Activated gamma-delta T cell treated with anti-CD3 and anti-CD28 coated beads, Interleukin-2, amount 50 U/mL, for 16 hours (primary cell): ENCODE measurements around the gene EPDR1.

ENCODE experiments used
- DNase-seq: peaks from one replicate; pipeline ENCODE4 v3.0.0-alpha.2; 2020; ENCODE audit warnings: low read depth

EPDR1 gene

GRCh38 chr7:37920305-37920848 lies at the start of gene EPDR1:
Gene EPDR1 (plus strand): TSS chr7:37920640. CDS start chr7:37920940, 300 bp downstream.
- no peak for DNase-seq

DNA sequence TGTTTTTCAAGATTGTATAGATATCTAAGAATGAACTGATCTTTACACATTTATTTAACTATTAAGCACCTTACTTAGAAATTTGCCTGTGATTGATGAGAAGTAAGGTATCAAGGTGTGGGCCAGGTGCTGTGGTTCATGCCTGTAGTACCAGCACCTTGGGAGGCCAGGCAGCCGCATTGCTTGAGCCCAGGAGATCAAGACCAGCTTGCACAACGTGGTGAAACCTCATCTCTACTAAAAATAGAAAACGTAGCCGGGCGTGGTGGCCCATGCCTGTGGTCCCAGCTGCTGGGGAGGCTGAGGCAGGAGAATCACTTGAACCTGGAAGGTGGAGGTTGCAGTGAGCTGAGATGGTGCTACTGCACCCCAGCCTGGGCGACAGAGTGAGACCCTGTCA lies 38.4 kb upstream of the EPDR1 start:
- DNase-seq, result no peak

DNA sequence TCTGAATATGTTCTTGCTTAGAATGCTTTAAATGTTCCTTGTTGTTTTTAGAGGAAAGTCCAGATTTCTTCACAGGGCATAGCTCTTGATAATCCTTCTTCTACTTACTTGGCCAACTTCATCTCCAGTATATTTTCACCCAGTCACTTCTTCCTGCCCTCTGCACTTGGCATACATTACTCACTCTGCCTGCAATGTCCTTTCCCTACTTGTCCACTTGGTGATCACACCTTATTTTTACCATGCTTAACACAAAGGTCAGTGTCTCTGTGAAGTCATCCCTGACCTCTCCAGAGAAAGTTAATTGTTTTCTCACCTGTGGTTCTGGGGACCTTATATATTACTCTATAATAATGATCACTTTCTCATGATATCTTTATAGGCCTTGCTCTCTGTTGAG lies 27.1 kb upstream of the EPDR1 start:
- DNase-seq, result no peak

DNA sequence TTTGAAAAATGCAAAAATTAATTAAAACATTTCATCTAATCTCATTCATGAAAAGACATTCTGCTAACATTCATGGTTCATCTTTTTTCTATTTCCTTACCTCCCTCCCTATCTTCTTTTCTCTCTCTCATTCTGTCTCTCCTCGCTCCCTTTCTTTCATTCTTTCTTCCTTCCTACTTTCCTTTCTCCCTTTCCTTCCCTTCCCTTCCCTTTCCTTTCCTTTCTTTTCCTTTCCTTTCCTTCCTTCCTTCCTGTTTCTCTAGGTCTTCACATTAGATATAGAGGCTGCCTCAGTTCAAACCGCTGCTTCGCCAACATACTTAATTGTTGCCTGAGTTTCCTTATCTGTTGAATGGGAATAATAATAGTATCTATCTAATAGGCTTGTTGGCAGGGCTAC lies 25.8 kb upstream of the EPDR1 start:
- DNase-seq, result no peak

GRCh38 chr7:37899712-37900247 lies 20.7 kb upstream of the EPDR1 start:
- no peak for DNase-seq

GRCh38 chr7:37901236-37901827 lies 19.1 kb upstream of the EPDR1 start:
- DNase-seq, result no peak

GRCh38 chr7:37901890-37902524 lies 18.4 kb upstream of the EPDR1 start:
- DNase-seq, result no peak

DNA sequence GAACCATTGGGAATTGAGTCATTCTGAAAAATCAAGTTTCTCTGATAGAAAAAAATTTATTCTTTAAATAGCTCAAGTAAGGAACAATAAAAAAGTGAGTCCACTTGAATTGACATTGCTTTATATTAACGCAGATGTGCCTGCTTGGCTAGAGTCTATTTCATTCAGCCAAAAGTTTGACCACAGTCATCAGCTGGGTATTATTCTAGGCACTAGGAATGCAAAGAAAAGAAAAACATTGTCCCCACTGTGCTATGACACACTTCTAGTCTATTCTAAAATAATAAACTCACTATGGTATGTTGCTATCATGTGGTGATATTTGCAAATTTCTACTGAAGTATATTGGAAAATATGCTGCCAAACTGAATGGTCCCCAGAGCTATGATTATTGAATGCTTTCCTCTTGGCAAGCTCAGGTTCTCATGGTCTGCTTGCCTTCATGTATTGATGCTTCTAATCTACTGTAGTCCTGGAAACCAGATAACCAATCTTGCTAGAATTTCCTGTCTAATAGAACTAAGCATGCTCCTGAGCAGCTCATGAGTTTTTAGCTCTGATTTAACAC lies 12.1 kb upstream of the EPDR1 start:
- DNase-seq, result no peak

- no peak for DNase-seq
Measured at GRCh38 chr7:37912756-37913155, 7.7 kb upstream of the EPDR1 start.

DNA sequence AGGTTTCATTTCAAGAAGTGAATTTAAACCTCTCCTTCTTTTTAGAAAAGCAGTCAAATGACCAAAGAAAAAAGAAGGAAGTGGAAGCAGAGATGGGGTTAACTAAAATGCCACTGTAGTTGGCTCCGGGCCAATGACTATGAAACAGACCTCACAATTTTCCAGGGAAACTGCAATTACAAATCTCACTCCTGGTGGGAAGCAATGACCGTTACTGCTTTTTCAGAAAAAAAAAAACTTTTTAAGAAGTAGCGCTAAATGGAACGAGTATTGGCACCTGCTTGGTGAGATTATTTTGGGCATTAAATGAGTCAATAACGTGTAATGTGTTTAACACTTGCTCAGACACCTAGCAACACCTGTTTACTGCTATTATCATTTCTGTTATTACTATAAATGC lies 5.0 kb upstream of the EPDR1 start:
- no peak for DNase-seq

DNA sequence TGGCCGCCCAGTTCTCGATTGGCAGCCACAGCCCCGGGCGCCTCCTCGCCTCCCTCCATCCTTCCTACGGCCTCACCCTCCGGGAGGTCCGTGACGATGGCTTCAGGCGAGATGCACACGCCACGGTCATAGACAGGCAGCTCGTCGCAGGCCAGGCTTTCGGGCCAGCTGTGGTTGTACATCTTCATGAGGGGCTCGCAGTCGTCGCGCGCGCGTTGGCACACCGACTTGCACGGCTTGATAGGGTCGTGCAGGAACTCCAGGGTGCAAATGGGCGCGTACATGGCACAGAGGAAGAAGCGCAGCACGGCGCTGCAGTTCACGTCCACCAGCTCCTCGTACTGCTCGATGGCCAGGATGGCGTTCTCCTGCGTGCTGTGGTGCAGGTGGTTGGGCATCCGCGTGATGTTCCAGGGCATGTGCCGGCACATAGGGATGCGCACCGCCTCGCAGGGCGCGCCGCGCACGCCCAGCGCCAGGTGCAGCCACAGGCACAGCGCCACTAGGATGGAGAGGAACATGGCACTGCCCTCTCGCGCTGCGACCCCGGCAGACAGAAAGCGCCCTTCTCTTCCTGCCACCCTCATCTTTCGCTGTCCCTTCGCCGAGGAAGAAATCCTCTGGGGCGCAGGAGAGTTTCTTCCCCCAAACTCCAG lies 4.3 kb upstream of the EPDR1 start:
- DNase-seq, result no peak

DNA sequence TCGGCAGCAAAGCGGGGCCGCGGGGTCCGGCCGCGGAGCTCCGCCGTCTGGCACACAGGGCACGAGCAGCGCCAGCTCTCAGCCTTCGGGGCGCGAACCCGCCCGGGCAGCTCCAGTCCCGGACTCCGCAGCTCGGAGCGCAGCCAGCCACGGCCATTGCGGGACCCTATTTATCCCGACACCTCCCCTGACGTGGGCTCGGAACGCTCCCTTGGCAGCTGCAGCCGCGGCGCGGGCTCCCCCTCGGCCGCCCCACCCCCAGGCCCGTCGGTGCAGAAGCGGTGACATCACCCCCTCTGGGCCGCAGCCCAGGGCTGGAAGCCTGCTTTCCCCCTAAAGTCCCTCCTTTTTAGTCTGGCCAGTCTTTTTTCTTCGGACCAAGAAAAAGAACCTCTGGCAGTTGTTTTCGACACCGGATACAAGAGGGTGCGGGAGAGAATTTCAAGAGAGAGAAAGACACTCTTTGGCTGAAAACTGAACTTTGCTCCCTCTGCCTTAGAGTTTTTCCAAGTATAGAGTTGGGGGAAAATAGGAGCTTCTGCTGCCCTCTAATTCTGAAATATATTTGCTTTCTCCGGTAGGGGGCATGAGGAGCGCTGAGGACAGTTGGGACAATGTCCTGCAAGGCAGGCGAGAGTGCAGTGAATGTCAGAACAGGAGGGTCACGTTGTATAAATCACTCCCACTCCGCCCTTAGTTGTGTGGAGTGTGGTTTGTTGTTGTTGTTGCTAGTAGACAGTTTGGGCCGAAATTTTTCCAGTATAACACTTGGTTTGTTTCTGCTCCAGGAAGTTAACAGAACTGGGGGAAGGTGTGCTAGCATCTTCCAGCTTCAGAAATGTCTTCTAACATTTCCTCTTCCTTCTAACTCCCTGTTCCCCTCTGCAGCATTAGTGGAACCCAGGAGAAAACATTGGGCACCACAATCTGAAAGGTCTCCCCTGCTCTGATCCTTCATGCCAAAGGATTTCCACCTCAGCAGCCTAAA lies 3.5 kb upstream of the EPDR1 start, which contains the start of gene SFRP4:
Gene SFRP4 (minus strand): TSS at position 145 of the 988 bp plus-strand sequence. CDS start 280 bp downstream, outside the sequence.
- DNase-seq, result no peak

DNA sequence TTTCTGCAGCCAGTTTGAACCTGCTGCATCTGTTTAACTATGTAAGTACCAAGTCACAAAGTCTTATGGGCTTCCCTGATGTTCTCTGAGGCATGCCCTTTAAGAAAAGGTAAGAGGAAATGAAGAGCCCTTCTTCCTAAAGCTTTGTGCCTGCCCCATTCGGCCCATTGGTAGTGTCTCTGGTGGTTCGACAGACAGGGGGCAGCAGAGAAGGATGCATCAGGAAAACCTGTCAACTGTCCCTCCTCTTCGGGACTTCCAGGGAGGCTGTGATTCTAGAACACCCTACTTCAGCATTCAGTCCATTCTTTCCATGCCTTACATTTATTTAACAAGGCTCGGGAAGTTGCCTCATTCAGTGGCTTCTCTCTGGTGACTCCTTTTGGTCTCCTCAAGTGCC lies 1.9 kb upstream of the EPDR1 start:
- no peak for DNase-seq

GRCh38 chr7:37920849-37921805 lies 687 bp downstream of the EPDR1 start:
- DNase-seq, result no peak

DNA sequence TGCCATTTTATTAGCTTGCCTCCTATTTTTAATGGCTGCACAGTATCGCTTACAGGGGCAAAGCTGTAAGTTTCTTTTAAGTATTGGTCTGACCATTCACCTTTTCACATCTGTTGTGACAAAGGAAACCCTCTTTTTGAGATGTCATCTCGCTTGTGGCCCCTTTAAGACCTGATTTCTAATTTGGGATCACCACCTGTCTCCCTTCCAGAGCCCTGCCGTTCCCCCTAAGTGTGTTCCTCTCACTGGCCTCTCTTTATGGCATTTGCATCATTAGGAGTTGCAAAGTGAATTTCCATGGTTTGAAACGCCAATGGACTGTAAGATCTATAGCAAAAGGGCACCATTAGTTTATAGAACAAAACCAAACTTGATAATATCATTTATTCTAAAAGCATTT lies 1.4 kb downstream of the EPDR1 start:
- DNase-seq, result no peak

- no peak for DNase-seq
Measured at GRCh38 chr7:37923996-37924395, 3.6 kb downstream of the EPDR1 start.

GRCh38 chr7:37924491-37925041 lies 4.1 kb downstream of the EPDR1 start:
- DNase-seq, result no peak

GRCh38 chr7:37925620-37926019 lies 5.2 kb downstream of the EPDR1 start:
- DNase-seq, result no peak

DNA sequence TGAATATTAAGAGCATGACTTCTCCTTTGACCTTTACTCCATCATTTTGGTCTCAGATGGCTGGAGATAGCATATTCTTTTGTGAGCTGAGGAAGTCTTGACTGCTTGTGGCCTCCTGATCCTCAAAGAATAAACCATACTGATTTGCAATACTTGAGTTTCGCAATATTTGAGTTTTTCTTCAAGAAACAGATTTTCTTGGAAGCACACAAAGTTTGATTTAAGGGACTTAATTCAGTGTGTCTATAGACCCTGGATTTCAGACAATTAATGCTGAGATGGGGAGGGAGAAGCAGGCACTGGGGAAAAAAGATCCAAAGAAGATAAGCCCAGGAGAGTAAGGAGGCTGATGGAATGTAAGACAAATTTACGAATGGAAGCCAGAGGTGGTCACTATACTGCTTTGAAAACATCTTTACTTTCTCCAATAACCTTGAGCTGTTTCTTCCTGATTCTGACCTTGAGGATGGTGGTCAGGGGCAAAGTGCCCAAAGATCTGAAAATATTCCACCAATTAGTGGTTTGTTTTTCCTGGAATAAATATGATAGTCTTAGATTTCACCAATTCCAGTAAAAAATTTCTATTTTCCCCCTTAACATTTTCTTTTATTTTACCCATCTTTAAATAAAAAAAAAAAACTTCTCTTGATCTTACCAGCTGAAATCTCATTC lies 7.5 kb downstream of the EPDR1 start:
- DNase-seq, result no peak
